AML-193 (cell line): Measurements from ENCODE around the gene PIP4K2A.
"Not testable (repeated sequence)": the region's sequence is repeated elsewhere in the genome, so short reads cannot be mapped to it uniquely, and the experiment has no call there.

ENCODE experiments used
- DNase-seq, 2 experiments: peaks; one replicate each; lab custom pipeline; 2025; lab: John Stamatoyannopoulos, UW

Gene PIP4K2A

GRCh38 chr10:22514414-22514758 is 200.0 kb downstream of the PIP4K2A start:
- DNase-seq = not testable (repeated sequence)

- not testable (repeated sequence) for DNase-seq
Measured at GRCh38 chr10:22513483-22514413, 200.6 kb downstream of the PIP4K2A start.

DNA sequence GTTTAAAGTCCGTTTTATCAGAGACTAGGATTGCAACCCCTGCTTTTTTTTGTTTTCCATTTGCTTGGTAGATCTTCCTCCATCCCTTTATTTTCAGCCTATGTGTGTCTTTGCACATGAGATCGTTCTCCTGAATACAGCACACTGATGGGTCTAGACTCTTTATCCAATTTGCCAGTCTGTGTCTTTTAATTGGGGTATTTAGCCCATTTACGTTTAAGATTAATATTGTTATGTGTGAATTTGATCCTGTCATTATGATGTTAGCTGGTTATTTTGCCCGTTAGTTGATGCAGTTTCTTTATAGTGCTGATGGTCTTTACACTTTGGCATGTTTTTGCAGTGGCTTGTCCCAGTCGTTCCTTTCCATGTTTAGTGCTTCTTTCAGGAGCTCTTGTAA is 202.4 kb downstream of the PIP4K2A start:
- not testable (repeated sequence) for DNase-seq

GRCh38 chr10:22508214-22508613 is 206.2 kb downstream of the PIP4K2A start:
- not testable (repeated sequence) for DNase-seq

DNA sequence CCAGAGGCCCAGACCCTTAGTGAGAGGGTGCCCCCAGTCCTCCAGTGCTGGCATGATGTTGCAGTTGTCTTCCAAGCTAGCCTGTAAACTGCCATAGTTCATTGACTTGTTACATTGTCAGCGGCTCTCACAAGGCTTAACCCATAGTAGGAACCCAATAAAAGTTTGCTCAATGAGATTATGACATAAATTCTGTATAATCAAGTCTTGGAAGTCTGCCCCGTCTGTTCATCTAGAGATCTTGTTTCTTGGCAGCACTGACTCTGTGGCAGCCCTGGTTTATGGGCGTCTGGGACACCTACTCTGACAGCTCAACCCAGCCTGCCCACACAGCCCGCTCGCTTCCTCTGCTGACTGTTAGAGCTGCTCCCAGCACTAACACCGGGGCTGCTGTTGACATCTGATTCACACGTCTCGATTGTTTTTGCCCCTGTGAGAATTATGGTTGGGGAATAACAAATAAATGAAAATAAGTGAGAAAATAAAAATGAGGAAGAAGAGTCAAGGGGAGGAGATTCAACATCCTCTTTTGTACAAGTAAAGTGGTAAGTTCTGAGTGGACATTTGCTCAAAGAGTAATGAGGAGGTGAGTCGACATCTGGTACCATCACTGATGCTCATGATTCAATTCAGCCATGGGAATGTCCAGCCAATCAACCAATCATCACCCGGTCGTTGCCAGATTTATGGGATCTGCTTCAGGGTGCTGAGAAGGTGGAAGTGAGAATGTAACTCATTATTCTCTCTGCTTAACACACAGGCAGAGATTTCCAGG is 208.3 kb downstream of the PIP4K2A start:
- no peak for DNase-seq

DNA sequence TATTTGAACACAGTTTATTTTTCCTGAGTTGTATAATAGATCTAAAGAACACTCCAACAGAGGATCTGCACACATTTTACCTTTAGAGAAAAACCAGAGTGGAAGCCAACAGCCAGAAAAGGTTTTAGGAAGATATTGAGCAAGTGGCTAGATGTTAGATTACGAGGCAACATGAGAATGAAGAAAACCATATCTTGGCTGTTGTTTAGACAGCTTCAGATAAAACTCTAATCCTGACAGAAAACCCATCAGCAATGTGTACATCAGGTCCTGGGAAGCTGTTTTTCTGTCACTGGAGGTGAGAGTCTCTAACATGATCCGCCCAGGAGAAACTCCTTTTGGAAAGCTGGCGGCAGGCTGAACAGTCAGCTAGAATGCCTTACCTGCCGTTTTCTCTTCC is 209.6 kb downstream of the PIP4K2A start:
- DNase-seq = no peak

DNA sequence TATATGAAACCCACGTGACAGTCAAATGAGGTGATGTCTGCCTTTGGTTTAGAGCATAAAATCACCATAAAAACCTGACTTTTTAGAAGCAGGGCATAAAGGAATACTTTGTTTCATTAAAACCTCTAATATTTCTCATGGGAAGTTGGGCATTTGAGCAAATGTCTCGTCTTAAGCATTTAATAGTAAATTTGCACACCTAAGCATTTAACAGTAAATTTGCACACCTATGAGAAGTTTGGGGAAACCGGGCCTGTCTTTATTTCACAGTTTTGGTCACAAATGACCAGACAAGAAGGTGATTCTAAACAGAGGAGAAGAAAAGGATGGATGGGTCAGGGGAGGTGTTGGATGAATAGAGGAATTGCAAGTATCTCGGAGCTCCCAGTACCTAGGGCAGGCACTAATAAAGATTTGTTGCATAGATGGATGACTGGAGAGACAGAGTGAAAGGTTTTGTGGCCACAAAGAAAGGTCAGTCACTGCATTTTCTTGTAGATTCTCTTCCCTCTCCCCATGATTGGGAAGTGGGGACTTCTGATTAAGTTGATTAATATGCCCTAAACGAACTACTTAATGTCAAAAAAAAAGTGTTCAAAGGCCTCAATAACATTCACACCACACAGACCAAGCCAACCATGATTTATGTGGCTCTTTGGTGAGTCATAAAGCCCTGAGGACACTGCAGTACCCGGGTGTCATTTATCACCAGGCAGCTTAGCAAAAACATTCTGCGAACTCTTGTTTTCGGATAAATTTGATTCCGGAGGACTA is 210.9 kb downstream of the PIP4K2A start:
- DNase-seq = no peak

DNA sequence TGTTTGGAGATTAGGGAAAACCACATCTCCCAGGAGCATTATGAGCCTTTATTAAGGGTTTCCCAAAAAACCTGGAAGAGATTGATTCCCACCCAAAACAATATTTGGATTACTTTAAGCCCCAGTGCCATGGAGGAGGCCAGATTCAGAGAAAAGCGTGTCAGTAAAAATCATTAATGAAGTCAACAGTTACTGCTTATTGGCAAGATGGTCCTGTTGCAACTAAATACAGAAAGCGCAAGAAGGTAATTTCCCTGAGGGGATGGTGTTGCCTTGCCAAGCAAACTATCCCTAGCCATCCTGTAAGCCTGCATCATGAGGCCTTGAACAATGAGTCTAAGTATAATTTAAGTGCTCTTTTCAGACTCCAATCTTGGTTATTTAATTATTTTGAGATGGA is 212.5 kb downstream of the PIP4K2A start:
- DNase-seq = no peak

DNA sequence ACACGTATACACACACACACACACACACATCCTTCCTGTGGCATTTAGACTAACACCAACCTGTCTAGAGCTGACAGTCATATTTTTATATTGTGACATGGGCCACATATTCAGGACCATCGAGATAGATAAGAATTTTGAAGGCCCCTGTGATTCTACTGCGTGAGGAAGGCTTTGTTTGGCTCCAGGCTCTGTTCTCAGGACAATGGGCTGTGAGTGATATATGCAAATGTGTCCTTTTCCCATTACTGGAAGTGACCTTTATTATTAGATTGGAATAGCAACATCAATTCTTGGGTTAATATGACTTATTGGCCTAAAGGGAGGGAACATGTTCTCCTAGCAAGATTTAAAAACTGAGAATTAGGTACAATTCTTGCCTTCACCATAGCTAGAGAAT is 213.0 kb downstream of the PIP4K2A start:
- no peak for DNase-seq

GRCh38 chr10:22500656-22501340 is 213.6 kb downstream of the PIP4K2A start:
- DNase-seq = no peak

GRCh38 chr10:22499973-22500372 is 214.4 kb downstream of the PIP4K2A start:
- not testable (repeated sequence) for DNase-seq

DNA sequence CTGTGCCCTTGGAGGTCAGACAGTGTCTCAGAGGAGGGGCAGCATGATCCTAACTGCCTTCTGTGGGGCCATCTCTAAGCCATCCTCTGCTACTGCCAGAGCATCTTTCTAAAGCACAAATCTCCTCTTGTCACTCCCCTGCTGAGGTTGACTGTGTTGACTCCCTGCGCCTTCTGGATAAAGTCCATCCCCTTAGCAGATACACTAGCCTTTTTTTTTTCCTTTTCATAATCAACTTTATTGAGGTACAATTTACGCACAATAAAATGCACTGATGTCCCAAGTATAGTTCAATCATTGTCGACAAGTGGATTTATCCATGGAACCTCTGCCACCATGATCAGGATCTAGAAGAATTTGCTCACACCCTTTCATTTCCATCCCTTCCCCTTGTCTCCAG is 219.0 kb downstream of the PIP4K2A start:
- DNase-seq = no peak

DNA sequence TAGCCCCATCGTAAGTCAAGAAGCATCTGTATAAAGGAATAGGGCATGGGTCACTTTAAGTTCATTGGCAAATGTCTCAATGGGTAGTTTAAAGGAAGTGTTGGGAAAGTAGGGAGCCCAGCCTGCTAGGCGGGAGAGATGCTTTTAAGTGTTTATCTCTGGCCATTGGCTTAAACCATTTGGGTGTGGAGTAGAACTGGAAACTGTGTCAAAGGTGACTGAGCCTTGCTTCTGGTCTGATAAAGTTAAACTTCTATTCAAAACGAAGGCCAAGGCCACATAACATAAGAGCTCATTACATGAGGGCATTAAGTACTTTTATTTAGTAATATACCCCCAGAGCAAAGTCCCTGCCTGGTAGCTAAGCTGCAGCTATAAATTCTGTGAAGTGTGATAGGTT is 220.4 kb downstream of the PIP4K2A start:
- no peak for DNase-seq

GRCh38 chr10:22491931-22492615 is 222.3 kb downstream of the PIP4K2A start:
- DNase-seq = no peak

DNA sequence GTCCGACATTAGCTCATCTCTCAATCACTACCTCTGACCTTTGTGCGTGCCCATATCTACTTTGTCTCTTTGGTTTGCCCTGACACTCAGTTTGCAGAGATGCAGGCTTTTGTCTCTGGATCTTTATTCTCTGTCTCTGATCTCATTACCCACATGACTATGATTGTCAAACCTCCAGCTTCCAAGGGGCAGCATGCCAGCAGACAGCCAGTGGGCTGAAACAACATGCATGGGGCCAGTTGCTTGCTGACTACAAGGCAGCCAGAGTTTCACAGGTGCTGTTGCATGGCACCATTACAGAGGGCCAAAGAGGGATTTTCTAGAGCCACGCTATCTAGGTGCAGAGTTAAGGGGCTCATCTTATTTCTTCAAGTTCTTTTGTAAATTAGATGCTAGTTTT is 222.9 kb downstream of the PIP4K2A start:
- DNase-seq = no peak

GRCh38 chr10:22489975-22490374 is 224.4 kb downstream of the PIP4K2A start:
- DNase-seq = no peak

GRCh38 chr10:22489467-22489866 is 224.9 kb downstream of the PIP4K2A start:
- DNase-seq = no peak

GRCh38 chr10:22486431-22486830 is 227.9 kb downstream of the PIP4K2A start:
- DNase-seq = no peak
